Measurements from ENCODE around the gene N4BP3. TPM values are rescaled to one million over a fixed set of nuclear protein-coding genes. Genes with fewer than 3 reads are reported as not detected.

Gene N4BP3
- total and polyA plus RNA-seq, 7 donors: 0.69 to 3.0 (median 1.4) TPM

DNA sequence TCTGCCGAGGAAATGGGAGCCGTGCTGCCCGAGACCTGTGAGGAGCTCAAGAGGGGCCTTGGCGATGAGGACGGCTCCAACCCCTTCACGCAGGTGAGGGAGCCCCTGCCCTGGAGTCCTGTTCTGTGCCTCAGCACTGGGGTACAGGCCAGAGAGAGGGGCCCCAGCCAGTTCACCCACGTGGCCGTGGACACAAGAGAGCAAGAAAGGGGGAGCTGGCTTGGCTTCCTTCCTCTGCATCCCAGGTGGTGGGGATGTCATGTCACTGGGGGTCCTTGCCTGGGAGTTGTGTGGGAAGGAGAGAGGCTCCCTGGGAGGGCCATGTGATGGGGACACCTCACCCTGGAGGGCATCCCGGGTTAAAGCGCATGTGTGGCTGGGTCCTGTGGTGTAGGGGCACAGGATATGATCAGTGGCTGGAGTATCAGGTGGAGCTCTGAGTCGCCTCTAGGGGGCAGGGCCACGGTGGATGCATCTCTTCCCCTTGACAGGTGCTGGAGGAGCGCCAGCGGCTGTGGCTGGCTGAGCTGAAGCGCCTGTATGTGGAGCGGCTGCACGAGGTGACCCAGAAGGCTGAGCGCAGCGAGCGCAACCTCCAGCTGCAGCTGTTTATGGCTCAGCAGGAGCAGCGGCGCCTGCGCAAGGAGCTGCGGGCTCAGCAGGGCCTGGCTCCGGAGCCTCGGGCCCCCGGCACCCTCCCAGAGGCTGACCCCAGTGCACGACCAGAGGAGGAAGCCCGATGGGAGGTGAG lies 7.5 kb downstream of the N4BP3 start:
- 21 to 26% methylated on average over 29 of the region's 29 CpGs for WGBS, 2 donors
- H3K4me3 ChIP-seq: peak overlapping the region; percentile 18 to 46 (median 38)
- intact Hi-C loops (cut with DNase I): loop anchor here (5.0 kb wide), 2 partner anchors 42 to 43 kb away; no protein-coding TSS in a partner anchor
- H3K27me3 ChIP-seq: peaks cover 4 to 23% (median 10%) of the 10 kb centered on the region in 3 donors
- peak; percentile 95 for DNase-seq
- TF ChIP-seq POLR2AphosphoS5 (IDR thresholded peaks at IDR 0.05) (peak in 3 of 4 donors; percentile 24 to 54 (median 53)), EP300 (IDR thresholded peaks at IDR 0.05) (no peak)
- TF ChIP-seq, protein P1, sequence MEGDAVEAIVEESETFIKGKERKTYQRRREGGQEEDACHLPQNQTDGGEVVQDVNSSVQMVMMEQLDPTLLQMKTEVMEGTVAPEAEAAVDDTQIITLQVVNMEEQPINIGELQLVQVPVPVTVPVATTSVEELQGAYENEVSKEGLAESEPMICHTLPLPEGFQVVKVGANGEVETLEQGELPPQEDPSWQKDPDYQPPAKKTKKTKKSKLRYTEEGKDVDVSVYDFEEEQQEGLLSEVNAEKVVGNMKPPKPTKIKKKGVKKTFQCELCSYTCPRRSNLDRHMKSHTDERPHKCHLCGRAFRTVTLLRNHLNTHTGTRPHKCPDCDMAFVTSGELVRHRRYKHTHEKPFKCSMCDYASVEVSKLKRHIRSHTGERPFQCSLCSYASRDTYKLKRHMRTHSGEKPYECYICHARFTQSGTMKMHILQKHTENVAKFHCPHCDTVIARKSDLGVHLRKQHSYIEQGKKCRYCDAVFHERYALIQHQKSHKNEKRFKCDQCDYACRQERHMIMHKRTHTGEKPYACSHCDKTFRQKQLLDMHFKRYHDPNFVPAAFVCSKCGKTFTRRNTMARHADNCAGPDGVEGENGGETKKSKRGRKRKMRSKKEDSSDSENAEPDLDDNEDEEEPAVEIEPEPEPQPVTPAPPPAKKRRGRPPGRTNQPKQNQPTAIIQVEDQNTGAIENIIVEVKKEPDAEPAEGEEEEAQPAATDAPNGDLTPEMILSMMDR (IDR thresholded peaks at IDR 0.05): peak in 3 of 4 experiments; percentile 14 to 52 (median 15)
- H3K36me3 ChIP-seq: no peaks in the 10 kb centered on the region
- peak overlapping the region; percentile 16 to 62 (median 34) for H3K27ac ChIP-seq
- peaks cover 0 to 36% (median 30%) of the 10 kb centered on the region in 4 donors for H3K4me1 ChIP-seq
- no peaks in the 10 kb centered on the region for H3K9me3 ChIP-seq

DNA sequence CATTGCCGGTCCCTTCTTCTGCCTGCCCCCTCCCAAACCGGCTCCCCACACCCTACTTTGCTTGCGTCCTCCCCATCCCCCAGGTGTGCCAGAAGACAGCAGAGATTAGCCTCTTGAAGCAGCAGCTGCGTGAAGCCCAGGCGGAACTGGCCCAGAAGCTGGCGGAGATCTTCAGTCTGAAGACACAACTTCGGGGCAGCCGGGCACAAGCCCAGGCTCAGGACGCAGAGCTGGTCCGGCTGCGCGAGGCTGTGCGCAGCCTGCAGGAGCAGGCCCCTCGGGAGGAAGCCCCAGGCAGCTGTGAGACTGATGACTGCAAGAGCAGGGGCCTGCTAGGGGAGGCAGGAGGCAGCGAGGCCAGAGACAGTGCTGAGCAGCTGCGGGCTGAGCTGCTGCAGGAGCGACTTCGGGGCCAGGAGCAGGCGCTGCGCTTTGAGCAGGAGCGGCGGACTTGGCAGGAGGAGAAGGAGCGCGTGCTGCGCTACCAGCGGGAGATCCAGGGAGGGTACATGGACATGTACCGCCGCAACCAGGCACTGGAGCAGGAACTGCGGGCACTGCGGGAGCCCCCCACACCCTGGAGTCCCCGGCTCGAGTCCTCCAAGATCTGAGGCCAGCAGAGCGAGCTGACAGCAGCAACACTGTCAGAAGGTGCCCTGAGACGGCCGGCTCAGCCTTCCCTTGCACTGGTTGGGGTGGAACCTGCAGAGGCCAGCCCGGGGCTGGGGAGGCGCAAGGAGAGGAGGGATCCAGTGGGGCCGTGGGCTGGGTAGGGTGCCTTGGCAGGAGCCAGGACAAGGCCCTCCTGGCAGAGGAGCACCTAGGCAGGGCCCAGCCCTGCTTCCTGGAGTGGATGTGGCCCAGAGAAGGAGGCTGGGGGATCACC lies 8.3 kb downstream of the N4BP3 start:
- no peaks in the 10 kb centered on the region for H3K36me3 ChIP-seq
- H3K4me3 ChIP-seq: peak overlapping the region; percentile 18 to 46 (median 38)
- peak overlapping the region; percentile 16 to 62 (median 34) for H3K27ac ChIP-seq
- peak; percentile 82 for DNase-seq
- intact Hi-C loops (cut with DNase I): loop anchor here (5.0 kb wide), 2 partner anchors 41 to 44 kb away; no protein-coding TSS in a partner anchor
- WGBS, 2 donors: 69 to 70% methylated on average over 38 of the region's 38 CpGs
- TF ChIP-seq POLR2AphosphoS5 (IDR thresholded peaks at IDR 0.05): peak in 1 of 4 donors; percentile 4
- TF ChIP-seq EP300 (IDR thresholded peaks at IDR 0.05): no peak
- H3K27me3 ChIP-seq: peaks cover 0 to 15% (median 8%) of the 10 kb centered on the region in 3 donors
- H3K9me3 ChIP-seq: no peaks in the 10 kb centered on the region
- peaks cover 0 to 36% (median 30%) of the 10 kb centered on the region in 4 donors for H3K4me1 ChIP-seq

DNA sequence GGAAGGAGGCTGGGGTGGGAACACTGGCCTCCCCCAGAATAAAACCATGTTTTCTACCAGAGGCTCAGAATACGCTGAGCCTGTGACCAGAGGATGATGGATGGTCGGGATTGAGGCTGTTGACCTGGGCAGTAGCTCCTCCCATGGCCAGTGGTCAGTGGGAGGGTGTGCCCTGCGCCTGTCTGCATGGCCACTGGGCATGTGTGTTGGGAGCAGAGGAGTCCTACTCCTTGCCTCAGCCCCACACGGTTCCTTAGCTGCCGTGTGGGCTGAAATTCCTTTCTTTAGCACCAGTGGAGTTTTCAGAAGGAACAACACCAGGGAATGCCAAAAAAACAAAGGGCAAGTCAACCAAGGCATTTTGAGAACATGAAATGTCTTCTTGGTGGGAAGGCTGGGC lies 9.0 kb downstream of the N4BP3 start:
- H3K36me3 ChIP-seq: no peaks in the 10 kb centered on the region
- H3K27me3 ChIP-seq: peaks cover 0 to 8% (median 8%) of the 10 kb centered on the region in 3 donors
- no peak for TF ChIP-seq POLR2A (IDR thresholded peaks at IDR 0.05)
- TF ChIP-seq POLR2AphosphoS5 (IDR thresholded peaks at IDR 0.05): no peak
- TF ChIP-seq, protein P1 (IDR thresholded peaks at IDR 0.05): no peak
- no peak for TF ChIP-seq EP300 (IDR thresholded peaks at IDR 0.05)
- intact Hi-C loops (cut with DNase I): loop anchor here (5.0 kb wide), 2 partner anchors 40 to 45 kb away; no protein-coding TSS in a partner anchor
- H3K4me1 ChIP-seq: peaks cover 0 to 36% (median 30%) of the 10 kb centered on the region in 4 donors
- H3K27ac ChIP-seq: no peak overlapping the region
- WGBS, 2 donors: 93 to 94% methylated on average over 5 of the region's 5 CpGs
- H3K9me3 ChIP-seq: no peaks in the 10 kb centered on the region
- no peak for DNase-seq
- peak overlapping the region in 2 of 4 donors; percentile 42 to 46 for H3K4me3 ChIP-seq

DNA sequence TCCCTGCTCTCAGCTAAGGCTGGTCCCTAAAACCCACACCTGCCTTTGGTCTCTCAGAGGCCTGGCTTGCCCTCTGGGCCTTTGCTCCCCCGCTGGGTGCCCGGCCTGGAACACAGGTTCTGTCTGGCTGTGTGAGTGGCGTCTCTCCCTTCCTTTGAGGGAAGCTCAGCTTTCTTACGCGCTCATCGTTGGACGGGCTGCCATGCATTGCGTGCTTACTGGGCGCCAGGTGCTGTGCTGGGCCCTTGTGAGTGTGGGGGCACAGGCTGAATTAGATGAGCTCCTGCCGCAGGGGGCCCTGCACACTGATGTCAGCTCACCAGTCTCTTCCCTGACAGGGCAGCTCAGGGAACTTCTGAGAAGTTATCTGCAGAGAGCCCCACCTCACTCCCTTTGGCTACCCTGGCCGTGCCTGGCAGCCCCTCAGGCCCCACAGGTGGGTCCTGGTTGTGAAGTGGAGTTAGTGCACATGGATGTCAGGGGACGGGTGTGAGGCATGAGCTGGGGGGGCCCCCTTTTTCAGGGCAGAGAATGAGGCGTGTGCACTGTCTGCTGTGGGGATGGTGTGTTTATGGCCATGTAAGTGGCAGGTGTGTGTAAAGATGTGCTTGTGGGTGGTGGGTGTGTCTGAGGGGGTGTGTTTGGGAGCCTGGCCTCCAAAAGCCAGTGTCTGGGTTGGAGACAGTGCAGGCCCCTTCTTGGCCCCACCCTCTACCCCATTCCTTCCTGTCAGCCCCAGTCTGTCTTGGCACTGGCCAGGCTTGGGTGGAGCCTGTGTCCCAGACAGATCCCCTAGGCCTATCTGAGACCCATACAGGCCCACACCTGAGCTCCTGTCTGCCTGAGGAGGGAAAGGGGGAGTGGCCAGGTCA lies 10.0 kb downstream of the N4BP3 start:
- intact Hi-C loops (cut with DNase I): loop anchor here (5.0 kb wide), 2 partner anchors 39 to 46 kb away; no protein-coding TSS in a partner anchor
- no peak for DNase-seq
- H3K36me3 ChIP-seq: no peaks in the 10 kb centered on the region
- TF ChIP-seq POLR2A (IDR thresholded peaks at IDR 0.05): no peak
- TF ChIP-seq, protein P1 (IDR thresholded peaks at IDR 0.05): no peak
- no peak for TF ChIP-seq POLR2AphosphoS5 (IDR thresholded peaks at IDR 0.05)
- TF ChIP-seq EP300 (IDR thresholded peaks at IDR 0.05): no peak
- 76 to 86% methylated on average over 13 of the region's 13 CpGs for WGBS, 2 donors
- no peak overlapping the region for H3K27ac ChIP-seq
- peaks cover 0 to 36% (median 30%) of the 10 kb centered on the region in 4 donors for H3K4me1 ChIP-seq
- H3K4me3 ChIP-seq: no peak overlapping the region
- H3K27me3 ChIP-seq: no peaks in the 10 kb centered on the region
- no peaks in the 10 kb centered on the region for H3K9me3 ChIP-seq
